HCT116 (cell line): ENCODE results near the gene TCOF1. TPM values are rescaled to one million over a fixed set of nuclear protein-coding genes. Genes with fewer than 3 reads are reported as not detected.

ENCODE experiments used
- ATAC-seq: fragments of 200-7000 bp; cut with Tn5 transposase; 2 replicates; pipeline ENCODE4 v1.9.1; 2020; ENCODE audit warnings: mild to moderate bottlenecking, moderate library complexity
- BruUV-seq: library from RNA; stranded (reverse); fragments of 400-500 nt; replicated peaks from 2 replicates; lab custom pipeline; 2021; lab: Mats Ljungman, UMichigan
- CTCF ChIA-PET: fragments of 300-600 bp; sonication (Branson Sonifier 250); formaldehyde crosslinking; loops from one replicate; lab custom pipeline; 2021; ENCODE audit warnings: antibody characterized with exemption; lab: Charles Lee
- POLR2A ChIA-PET: fragments of 300-600, 350-600 bp; sonication (Branson Sonifier 250); formaldehyde crosslinking; loops from one replicate; lab custom pipeline; 2021; ENCODE audit warnings: antibody characterized with exemption; lab: Charles Lee
- RAD21 ChIA-PET, 2 experiments: fragments of 300-600 bp; sonication (Branson Sonifier 250); formaldehyde crosslinking; loops; one replicate each; lab custom pipeline; 2023; ENCODE audit warnings: low total read pairs in 2 of 2; ENCODE audit not compliant: uncharacterized antibody in 2 of 2, unreplicated experiment in 2 of 2, low non-redundant PET in 1 of 2; lab: Charles Lee
- DNase-seq: peaks from one replicate; pipeline ENCODE4 v3.0.0-alpha.2; 2010; ENCODE audit warnings: low read depth, low spot score
- H2AFZ ChIP-seq: fragments of 200-600 bp; shearing (Covaris generic), sonication (generic); 2 replicates; pipeline ENCODE4 v1.6.1; 2017; ENCODE audit warnings: low read depth, mixed run types, mixed read lengths, antibody characterized with exemption, low read length; ENCODE audit not compliant: poor library complexity, severe bottlenecking
- H3K27ac ChIP-seq: 2 replicates; pipeline ENCODE4 v1.5.1; 2012; ENCODE audit warnings: low read depth, low read length
- H3K27me3 ChIP-seq: fragments of 200-600 bp; sonication (generic); 2 replicates; pipeline ENCODE4 v1.6.1; 2016; ENCODE audit warnings: mixed run types, low read length, mixed read lengths; ENCODE audit not compliant: insufficient read depth
- H3K36me3 ChIP-seq, 2 experiments: fragments of 200-500 bp in 1 of 2; fragments of 200-600 bp in 1 of 2; sonication (Bioruptor generic) in 1 of 2; sonication (generic) in 1 of 2; 2 replicates each; pipeline versions ENCODE4 v1.5.1 to v1.6.1; 2014 to 2016; ENCODE audit warnings: low read length in 2 of 2, inconsistent platforms in 1 of 2, mixed read lengths in 1 of 2, mixed run types in 1 of 2; ENCODE audit not compliant: insufficient read depth in 2 of 2, control insufficient read depth in 1 of 2
- H3K4me1 ChIP-seq, 2 experiments: fragments of 200-600 bp in 1 of 2; sonication (generic) in 1 of 2; 2 replicates each; pipeline versions ENCODE4 v1.5.1 to v1.6.1; 2012 to 2017; ENCODE audit warnings: low read length in 2 of 2, inconsistent platforms in 1 of 2, mild to moderate bottlenecking in 1 of 2, mixed read lengths in 1 of 2, mixed run types in 1 of 2, moderate library complexity in 1 of 2; ENCODE audit not compliant: insufficient read depth in 2 of 2, control insufficient read depth in 1 of 2
- H3K4me2 ChIP-seq: fragments of 200-600 bp; sonication (generic); 2 replicates; pipeline ENCODE4 v1.6.1; 2017; ENCODE audit warnings: mixed run types, low read length, mixed read lengths
- H3K4me3 ChIP-seq, 2 experiments: fragments of 200-600 bp in 1 of 2; sonication (generic) in 1 of 2; replicated peaks in 1 of 2; 2 replicates each; pipeline ENCODE4 v1.5.1; 2011 to 2016; ENCODE audit warnings: low read length in 2 of 2, control low read depth in 1 of 2, low read depth in 1 of 2, mild to moderate bottlenecking in 1 of 2, mixed read lengths in 1 of 2, mixed run types in 1 of 2
- H3K79me2 ChIP-seq: fragments of 200-600 bp; sonication (generic); 2 replicates; pipeline ENCODE4 v1.6.1; 2017; ENCODE audit warnings: mild to moderate bottlenecking, mixed run types, low read length, moderate library complexity, mixed read lengths; ENCODE audit not compliant: insufficient read depth
- H3K9ac ChIP-seq: fragments of 200-600 bp; sonication (generic); 2 replicates; pipeline ENCODE4 v1.6.1; 2016; ENCODE audit warnings: low read length, mixed read lengths
- H3K9me2 ChIP-seq: fragments of 200-600 bp; sonication (generic), shearing (Covaris generic); 2 replicates; pipeline ENCODE4 v1.6.1; 2017; ENCODE audit warnings: mixed run types, mild to moderate bottlenecking, moderate library complexity; ENCODE audit not compliant: insufficient read depth
- H3K9me3 ChIP-seq, 2 experiments: fragments of 200-500 bp in 1 of 2; fragments of 200-600 bp in 1 of 2; sonication (Bioruptor generic) in 1 of 2; sonication (generic) in 1 of 2; 2 replicates each; pipeline ENCODE4 v1.6.1; 2014 to 2017; ENCODE audit warnings: low read length in 2 of 2, mixed read lengths in 2 of 2, inconsistent platforms in 1 of 2, low read depth in 1 of 2, mild to moderate bottlenecking in 1 of 2, mixed run types in 1 of 2, moderate library complexity in 1 of 2; ENCODE audit not compliant: control insufficient read depth in 1 of 2, insufficient read depth in 1 of 2
- H4K20me1 ChIP-seq: fragments of 200-600 bp; sonication (generic), shearing (Covaris generic); 2 replicates; pipeline ENCODE4 v1.6.1; 2017; ENCODE audit warnings: mixed run types, mild to moderate bottlenecking, moderate library complexity; ENCODE audit not compliant: insufficient read depth
- CBX3 ChIP-seq: IDR thresholded peaks from 2 replicates; pipeline ENCODE4 v1.6.1; 2012; ENCODE audit warnings: low read depth
- CEBPB ChIP-seq: IDR thresholded peaks from 2 replicates; pipeline ENCODE4 v1.6.1; 2012; ENCODE audit warnings: low read depth
- EGR1 ChIP-seq: IDR thresholded peaks from 2 replicates; pipeline ENCODE4 v1.6.1; 2012; ENCODE audit warnings: low read depth
- EZH2 ChIP-seq: fragments of 200-600 bp; sonication (generic); IDR thresholded peaks from 2 replicates; pipeline ENCODE4 v1.6.1; 2017; ENCODE audit warnings: antibody characterized with exemption, mixed run types
- EZH2phosphoT487 ChIP-seq: fragments of 200-600 bp; IDR thresholded peaks from 2 replicates; pipeline ENCODE4 v1.6.1; 2018; ENCODE audit warnings: antibody characterized with exemption, borderline replicate concordance
- FOSL1 ChIP-seq: IDR thresholded peaks from 2 replicates; pipeline ENCODE4 v1.6.1; 2012; ENCODE audit warnings: low read depth
- JUND ChIP-seq: IDR thresholded peaks from 2 replicates; pipeline ENCODE4 v1.6.1; 2012
- POLR2AphosphoS5 ChIP-seq: IDR thresholded peaks from 2 replicates; pipeline ENCODE4 v1.6.1; 2011; ENCODE audit warnings: mild to moderate bottlenecking, low read depth, low read length, moderate library complexity
- RAD21 ChIP-seq: IDR thresholded peaks from 2 replicates; pipeline ENCODE4 v1.6.1; 2012; ENCODE audit warnings: low read depth, mild to moderate bottlenecking
- SIN3A ChIP-seq: IDR thresholded peaks from 2 replicates; pipeline ENCODE4 v1.6.1; 2012; ENCODE audit warnings: low read depth
- SP1 ChIP-seq: IDR thresholded peaks from 2 replicates; pipeline ENCODE4 v1.6.1; 2012; ENCODE audit warnings: low read depth
- SRF ChIP-seq: IDR thresholded peaks from 2 replicates; pipeline ENCODE4 v1.6.1; 2012; ENCODE audit warnings: low read depth
- YY1 ChIP-seq: IDR thresholded peaks from 2 replicates; pipeline ENCODE4 v1.6.1; 2011; ENCODE audit warnings: low read length, low read depth, moderate library complexity, mild to moderate bottlenecking; ENCODE audit not compliant: insufficient replicate concordance; ENCODE audit errors: extremely low read depth
- ZFX ChIP-seq: fragments of 450-650 bp; IDR thresholded peaks from 2 replicates; pipeline ENCODE4 v1.6.1; 2017
- intact Hi-C: fragments of 100-400 bp; cut with micrococcal nuclease; formaldehyde crosslinking; loops from 2 replicates; pipeline ENCODE4 v1.10.0; 2022
- total RNA-seq: library from RNA; stranded (reverse); gene quantifications from one replicate; pipeline ENCODE4 v1.2.1, GENCODE V29; 2021; ENCODE audit not compliant: unreplicated experiment
- TF ChIP-seq, protein P1 (sequence below), 3 experiments: fragments of 200-600 bp in 1 of 3; sonication (generic) in 1 of 3; IDR thresholded peaks in 2 of 3; conservative IDR thresholded peaks in 1 of 3; 2 replicates each; pipeline ENCODE4 v1.5.1; 2012 to 2017; ENCODE audit warnings: low read depth in 2 of 3, low read length in 2 of 3, antibody characterized with exemption in 1 of 3, borderline replicate concordance in 1 of 3, control low read depth in 1 of 3, mild to moderate bottlenecking in 1 of 3, mixed read lengths in 1 of 3, mixed run types in 1 of 3, moderate library complexity in 1 of 3; ENCODE audit not compliant: insufficient read depth in 1 of 3
- TF ChIP-seq, protein P2 (sequence below): IDR thresholded peaks from 2 replicates; pipeline ENCODE4 v1.6.1; 2012
- TF ChIP-seq, protein P3 (sequence below): IDR thresholded peaks from 2 replicates; pipeline ENCODE4 v1.6.1; 2012

Gene TCOF1
- total RNA-seq, 1 experiment from 2014 or later: 94.7 TPM

- ChIA-PET RAD21 (no interaction called here), POLR2A (no interaction called here), CTCF (no interaction called here)
- no peak for ATAC-seq
- Histone ChIP-seq H3K4me2 (no peak overlapping the region), H3K9ac (no peak overlapping the region), H4K20me1 (no peaks in the 10 kb centered on the region), H3K9me3 (no peaks in the 10 kb centered on the region), H3K4me1 (peaks cover 15 to 36% of the 10 kb centered on the region in 2 experiments), H3K27ac (no peak overlapping the region), H3K9me2 (no peaks in the 10 kb centered on the region), H2AFZ (no peak overlapping the region), H3K27me3 (no peaks in the 10 kb centered on the region), H3K4me3 (no peak overlapping the region), H3K36me3 (no peaks in the 10 kb centered on the region), H3K79me2 (no peaks in the 10 kb centered on the region)
- no peak for DNase-seq
- BruUV-seq: no TSS peak
- TF ChIP-seq EZH2 (no peak), POLR2AphosphoS5 (no peak), SRF (no peak), EZH2phosphoT487 (no peak)
- TF ChIP-seq, protein P1, sequence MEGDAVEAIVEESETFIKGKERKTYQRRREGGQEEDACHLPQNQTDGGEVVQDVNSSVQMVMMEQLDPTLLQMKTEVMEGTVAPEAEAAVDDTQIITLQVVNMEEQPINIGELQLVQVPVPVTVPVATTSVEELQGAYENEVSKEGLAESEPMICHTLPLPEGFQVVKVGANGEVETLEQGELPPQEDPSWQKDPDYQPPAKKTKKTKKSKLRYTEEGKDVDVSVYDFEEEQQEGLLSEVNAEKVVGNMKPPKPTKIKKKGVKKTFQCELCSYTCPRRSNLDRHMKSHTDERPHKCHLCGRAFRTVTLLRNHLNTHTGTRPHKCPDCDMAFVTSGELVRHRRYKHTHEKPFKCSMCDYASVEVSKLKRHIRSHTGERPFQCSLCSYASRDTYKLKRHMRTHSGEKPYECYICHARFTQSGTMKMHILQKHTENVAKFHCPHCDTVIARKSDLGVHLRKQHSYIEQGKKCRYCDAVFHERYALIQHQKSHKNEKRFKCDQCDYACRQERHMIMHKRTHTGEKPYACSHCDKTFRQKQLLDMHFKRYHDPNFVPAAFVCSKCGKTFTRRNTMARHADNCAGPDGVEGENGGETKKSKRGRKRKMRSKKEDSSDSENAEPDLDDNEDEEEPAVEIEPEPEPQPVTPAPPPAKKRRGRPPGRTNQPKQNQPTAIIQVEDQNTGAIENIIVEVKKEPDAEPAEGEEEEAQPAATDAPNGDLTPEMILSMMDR (IDR thresholded peaks at IDR 0.05 in 2 of 3, conservative IDR thresholded peaks at IDR 0.05 in 1 of 3; ENCODE audit: borderline replicate concordance in 1 of 3, insufficient read depth in 1 of 3, low read depth in 2 of 3, low read length in 2 of 3): no peak
- intact Hi-C loops: no loop called here
These were observed 42.3 kb upstream of the TCOF1 start for GRCh38 chr5:150315245-150315644.

DNA sequence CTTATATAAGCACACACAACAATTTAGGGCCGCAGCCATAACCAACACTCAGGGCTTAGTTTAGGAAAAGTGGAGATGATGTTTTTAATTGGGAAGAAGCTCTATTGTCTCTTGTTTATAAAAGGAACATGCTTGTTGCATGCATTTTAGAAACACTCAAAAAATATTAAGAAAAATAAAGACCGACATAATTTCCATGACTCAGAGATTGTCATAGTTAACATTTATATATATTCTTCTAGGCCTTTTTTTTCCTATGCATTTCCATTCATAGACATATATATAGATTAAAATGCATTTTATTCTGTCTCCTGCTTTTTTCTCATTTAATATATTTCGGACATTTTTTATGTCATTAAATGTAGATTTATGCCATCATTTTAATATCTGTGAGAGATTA, 41.2 kb upstream of the TCOF1 start:
- H3K4me3 ChIP-seq: no peak overlapping the region
- BruUV-seq: no TSS peak
- intact Hi-C loops: no loop called here
- POLR2A ChIA-PET: no interaction called here
- H3K27me3 ChIP-seq: no peaks in the 10 kb centered on the region
- H3K36me3 ChIP-seq: no peaks in the 10 kb centered on the region
- CTCF ChIA-PET: interaction anchor here (1.6 kb wide), 1 partner anchor 35 kb away, joined by 4 read pairs; no protein-coding TSS in a partner anchor
- no peak overlapping the region for H3K27ac ChIP-seq
- no peaks in the 10 kb centered on the region for H3K9me2 ChIP-seq
- no peaks in the 10 kb centered on the region for H3K9me3 ChIP-seq
- no peaks in the 10 kb centered on the region for H4K20me1 ChIP-seq
- DNase-seq (no peak), ATAC-seq (no peak)
- peak overlapping the region; percentile 69; the same call in 1 of the 2 replicates for H3K4me2 ChIP-seq
- peak overlapping the region; percentile 29; the same call in 1 of the 2 replicates for H3K9ac ChIP-seq
- H2AFZ ChIP-seq: no peak overlapping the region
- no peaks in the 10 kb centered on the region for H3K79me2 ChIP-seq
- H3K4me1 ChIP-seq: peaks cover 16 to 45% of the 10 kb centered on the region in 2 experiments
- TF ChIP-seq RAD21 (no peak), EZH2phosphoT487 (no peak), SIN3A (no peak), EZH2 (no peak), ZFX (no peak), CBX3 (no peak), SP1 (no peak), SRF (no peak), YY1 (no peak), EGR1 (no peak), CEBPB (no peak), FOSL1 (no peak), JUND (no peak)
- TF ChIP-seq, protein P2, sequence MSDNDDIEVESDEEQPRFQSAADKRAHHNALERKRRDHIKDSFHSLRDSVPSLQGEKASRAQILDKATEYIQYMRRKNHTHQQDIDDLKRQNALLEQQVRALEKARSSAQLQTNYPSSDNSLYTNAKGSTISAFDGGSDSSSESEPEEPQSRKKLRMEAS: no peak
- TF ChIP-seq, protein P1 (IDR thresholded peaks at IDR 0.05 in 2 of 3, conservative IDR thresholded peaks at IDR 0.05 in 1 of 3; ENCODE audit: borderline replicate concordance in 1 of 3, insufficient read depth in 1 of 3, low read depth in 2 of 3, low read length in 2 of 3): no peak
- TF ChIP-seq, protein P3, sequence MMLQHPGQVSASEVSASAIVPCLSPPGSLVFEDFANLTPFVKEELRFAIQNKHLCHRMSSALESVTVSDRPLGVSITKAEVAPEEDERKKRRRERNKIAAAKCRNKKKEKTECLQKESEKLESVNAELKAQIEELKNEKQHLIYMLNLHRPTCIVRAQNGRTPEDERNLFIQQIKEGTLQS: no peak
- RAD21 ChIA-PET: no interaction called here
